ENCODE results near the gene CCBE1.
"Not testable (repeated sequence)": the region's sequence is repeated elsewhere in the genome, so short reads cannot be mapped to it uniquely, and the experiment has no call there.

Gene CCBE1

DNA sequence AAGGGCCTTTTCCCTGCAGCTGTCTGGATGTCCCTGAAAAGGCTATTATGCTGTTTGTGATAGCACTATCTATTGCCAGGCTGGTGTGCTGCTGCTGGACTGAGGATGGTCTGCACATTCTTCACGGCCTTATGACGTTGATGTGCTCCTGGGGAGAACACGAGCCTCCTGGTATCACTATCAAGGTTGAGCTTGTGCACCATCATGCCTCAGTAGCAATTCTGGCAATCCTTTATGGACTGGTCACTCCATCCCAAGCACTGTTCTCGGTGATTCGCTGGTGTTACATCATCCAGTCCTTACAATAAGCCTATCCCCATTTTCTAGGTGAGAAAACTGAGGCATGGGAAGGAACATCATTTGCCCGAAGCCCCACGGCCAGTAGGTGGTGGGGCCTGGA, 18.2 kb upstream of the CCBE1 start:
- DNase-seq (ENCODE audit: low spot score), result no peak

DNA sequence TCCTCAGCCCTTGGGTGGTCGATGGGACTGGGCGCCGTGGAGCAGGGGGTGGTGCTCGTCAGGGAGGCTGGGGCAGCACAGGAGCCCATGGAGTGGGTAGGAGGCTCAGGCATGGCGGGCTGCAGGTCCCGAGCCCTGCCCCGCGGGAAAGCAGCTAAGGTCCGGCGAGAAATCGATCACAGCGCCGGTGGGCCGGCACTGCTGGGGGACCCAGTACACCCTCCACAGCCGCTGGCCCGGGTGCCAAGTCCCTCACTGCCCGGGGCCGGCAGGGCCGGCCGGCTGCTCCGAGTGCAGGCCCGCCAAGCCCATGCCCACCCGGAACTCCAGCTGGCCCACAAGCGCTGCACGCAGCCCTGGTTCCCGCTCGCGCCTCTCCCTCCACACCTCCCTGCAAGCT, 16.9 kb upstream of the CCBE1 start:
- not testable (repeated sequence) for DNase-seq (ENCODE audit: low spot score)

DNA sequence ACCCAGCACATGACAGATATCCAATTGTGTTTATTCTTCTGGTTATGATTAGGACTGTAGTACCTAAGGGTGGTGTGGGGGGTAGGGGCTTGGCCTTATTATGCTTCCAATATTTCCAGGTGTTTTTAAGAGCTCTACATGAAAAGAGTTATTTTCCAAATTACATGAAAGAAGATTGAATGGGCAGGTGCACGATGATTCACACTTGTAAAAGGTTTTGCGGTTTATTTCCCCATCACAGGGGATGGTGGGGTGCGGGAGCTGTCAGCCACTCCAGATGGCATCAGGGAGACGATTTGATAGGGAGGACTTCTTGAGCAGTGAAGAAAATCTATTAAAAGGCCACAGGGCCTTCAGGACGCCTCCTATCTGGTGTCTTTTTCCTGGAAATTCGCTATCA, 15.1 kb upstream of the CCBE1 start:
- DNase-seq (ENCODE audit: low spot score), result peak; percentile 55

DNA sequence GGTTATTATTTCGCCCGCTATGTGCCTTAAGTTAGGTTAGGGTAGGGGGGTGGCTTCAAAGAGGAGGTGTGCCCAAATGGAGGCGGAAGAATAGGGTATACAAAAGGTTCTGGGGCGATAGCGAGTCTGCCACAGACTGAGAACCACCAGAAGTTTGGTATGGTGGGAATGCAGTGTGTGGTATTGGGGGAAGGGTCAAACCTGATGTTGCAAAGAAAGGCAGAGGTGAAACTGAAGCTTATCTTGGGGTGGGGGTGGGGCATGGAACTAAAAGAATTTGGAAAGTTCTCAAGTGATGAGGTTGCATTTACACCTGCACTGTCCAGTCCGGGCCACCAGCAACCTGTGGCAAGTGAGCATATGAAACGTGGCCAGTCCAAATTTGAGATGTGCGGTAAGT, 11.8 kb upstream of the CCBE1 start:
- DNase-seq (ENCODE audit: low spot score), result no peak

DNA sequence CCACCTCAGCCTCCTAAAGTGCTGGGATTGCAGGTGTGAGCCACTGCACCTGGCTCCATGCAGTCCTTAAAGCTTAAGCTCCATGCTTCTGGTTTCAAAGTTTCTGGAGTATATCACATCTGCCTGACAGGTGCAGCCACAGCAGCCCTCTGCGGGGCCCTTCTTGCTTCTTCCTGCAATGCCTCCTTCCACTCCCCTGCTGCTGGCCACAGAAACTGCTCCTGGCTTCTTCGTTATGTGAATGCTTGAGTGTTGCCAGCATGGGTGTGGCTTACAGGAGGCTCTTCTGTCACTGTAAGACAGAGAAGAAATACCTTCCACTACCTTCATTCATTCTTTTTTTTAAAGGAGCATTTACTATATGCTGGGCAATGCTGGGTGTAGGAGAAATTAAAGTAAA, 10.1 kb upstream of the CCBE1 start:
- DNase-seq (ENCODE audit: low spot score), result no peak

DNA sequence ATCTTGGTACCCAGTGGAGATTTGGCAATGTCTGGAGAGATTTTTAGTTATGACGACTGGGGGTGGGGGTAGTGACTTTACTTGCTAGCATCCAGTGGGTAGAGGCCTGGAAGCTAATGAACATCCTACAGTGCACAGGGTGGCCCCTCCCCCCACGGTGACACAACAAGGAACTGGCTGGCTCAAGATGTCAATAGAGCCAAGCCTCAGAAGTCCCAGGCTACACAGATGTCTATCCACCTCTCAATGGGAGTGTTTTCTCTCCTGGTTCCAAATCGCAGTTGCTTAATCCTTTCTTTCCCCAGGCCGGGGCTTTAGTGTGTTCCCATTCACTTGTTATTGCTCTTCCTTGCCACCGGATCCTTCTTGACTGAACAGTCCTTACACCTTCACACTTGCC, 9.3 kb upstream of the CCBE1 start:
- no peak for DNase-seq (ENCODE audit: low spot score)

DNA sequence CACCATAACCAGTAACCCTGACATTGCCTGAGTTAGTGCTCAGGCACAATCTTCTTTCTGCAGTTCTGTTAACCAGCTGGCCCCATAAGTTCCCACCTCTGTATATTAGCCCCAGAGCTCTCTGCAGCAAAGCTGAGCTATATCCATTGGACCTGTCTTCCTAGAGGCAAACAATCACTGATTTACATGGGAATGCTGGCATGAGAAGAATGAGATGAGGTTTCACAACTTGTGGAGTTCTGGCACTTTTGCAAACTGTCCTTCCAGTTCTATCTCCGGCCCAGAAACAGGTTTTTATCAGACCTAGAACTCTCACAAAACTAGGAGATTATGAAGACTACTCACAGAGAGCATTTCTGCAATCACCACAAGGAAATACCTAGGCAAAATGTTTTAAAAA, 7.9 kb upstream of the CCBE1 start:
- DNase-seq (ENCODE audit: low spot score), result no peak

DNA sequence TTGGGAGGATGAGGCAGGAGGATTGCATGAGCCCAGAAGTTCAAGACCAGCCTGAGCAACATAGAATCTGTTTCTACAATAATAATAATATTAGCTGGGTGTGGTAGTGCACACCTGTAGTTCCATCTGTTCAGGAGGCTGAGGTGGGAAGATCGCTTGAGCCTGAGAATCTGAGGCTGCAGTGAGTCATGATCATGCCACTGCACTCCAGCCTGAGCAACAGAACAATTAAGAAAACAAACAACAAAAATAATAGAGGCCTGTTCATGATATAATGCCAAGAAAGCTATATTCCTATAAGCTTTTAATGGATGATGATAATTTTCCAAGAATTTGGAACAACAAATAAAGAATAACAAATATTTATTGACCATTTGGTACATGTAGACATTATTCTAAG, 6.9 kb upstream of the CCBE1 start:
- DNase-seq (ENCODE audit: low spot score), result peak; percentile 23

DNA sequence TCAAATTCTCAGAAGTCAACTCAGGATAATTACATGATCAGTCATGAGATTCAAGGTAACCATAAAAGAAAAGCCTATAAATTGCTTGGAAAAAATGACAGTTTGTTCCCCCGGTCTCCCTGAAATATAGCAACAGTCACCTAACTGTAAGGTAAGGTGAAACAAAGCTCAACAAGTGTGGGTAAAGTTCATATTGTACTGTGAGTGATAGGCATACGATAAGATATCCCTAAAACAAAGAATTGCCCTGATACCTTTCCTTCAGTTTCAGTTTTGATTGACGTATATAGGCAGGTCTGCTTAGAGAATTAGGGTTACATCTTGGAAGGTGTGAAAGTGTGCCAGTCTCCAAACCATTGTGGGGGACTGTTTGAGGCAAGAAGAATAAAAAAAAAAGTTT, 4.0 kb upstream of the CCBE1 start:
- no peak for DNase-seq (ENCODE audit: low spot score)

DNA sequence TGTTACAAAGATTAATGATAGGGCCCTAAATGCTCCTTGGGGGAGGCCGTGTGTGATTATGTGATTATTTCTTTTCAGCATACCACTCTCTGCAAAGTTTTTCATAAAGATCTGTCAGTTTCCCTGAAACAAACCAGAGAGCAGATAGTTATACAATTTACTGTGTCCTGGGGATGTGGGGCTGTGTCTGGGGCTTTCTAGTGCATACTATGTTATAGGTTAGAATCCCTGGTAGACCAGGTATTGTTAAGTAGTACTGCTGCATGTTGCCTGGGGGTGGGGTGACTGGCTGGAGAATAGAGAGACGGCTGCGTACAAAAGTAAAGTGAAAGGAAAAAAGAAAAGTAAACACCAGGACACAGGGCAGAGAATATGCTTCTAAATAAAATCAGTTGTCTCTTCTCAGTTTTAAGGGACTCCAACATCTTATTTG, 3.3 kb upstream of the CCBE1 start:
- DNase-seq (ENCODE audit: low spot score), result no peak

DNA sequence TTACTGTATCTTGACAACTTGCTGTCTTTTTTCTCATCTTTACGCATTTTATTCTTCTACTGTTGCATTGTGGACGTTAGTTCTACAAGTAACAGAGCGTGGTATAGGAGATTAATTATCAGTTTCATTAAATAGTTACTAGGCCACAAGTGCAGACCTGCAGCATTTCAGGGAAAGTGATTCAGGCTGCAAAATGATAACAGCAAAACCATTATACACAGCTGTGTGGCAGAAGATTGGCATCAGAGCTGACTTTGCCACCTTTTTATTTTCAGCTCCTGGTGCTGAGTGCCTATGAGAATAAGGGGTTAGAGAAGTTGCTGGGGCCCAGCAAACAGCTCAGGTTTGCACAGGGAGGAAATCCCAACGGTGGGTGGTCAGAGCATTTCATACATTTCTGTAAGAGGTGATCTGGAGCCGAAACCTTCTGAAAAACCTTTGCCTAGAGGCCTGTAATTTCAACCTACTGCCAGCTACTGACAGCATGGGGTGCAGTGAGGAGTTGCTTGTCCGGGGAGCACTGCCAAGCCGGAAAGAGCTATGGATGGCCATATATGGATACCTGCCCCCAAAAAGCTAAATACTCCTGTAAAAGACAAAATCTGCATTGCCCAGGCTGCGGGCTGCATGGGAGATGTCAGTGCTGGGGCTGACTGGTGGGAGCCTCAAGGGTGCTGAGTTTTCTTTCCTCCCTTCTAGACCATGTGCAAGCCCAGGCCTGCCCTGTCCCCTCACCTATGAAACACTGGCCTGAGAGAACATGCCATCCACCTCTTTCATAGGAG, 2.7 kb upstream of the CCBE1 start:
- no peak for DNase-seq (ENCODE audit: low spot score)

DNA sequence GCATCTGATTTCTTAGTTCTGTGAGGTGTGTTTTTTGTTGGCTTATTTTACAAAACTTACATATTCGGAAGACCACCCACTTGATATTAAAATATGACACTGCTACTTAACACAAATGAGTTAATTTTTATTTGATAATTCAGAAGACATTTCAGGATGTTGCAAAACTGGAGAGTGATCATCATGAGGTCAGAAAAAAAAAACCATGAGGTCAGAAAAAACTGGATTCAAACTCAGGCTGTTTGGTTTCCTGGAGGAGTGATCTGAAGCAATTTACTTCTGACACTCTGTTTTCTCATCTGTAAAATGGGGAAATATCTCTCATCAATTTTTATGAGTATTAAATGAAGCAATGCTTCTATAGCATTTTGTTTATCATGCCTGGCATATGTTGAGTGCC, 1.8 kb upstream of the CCBE1 start:
- no peak for DNase-seq (ENCODE audit: low spot score)

DNA sequence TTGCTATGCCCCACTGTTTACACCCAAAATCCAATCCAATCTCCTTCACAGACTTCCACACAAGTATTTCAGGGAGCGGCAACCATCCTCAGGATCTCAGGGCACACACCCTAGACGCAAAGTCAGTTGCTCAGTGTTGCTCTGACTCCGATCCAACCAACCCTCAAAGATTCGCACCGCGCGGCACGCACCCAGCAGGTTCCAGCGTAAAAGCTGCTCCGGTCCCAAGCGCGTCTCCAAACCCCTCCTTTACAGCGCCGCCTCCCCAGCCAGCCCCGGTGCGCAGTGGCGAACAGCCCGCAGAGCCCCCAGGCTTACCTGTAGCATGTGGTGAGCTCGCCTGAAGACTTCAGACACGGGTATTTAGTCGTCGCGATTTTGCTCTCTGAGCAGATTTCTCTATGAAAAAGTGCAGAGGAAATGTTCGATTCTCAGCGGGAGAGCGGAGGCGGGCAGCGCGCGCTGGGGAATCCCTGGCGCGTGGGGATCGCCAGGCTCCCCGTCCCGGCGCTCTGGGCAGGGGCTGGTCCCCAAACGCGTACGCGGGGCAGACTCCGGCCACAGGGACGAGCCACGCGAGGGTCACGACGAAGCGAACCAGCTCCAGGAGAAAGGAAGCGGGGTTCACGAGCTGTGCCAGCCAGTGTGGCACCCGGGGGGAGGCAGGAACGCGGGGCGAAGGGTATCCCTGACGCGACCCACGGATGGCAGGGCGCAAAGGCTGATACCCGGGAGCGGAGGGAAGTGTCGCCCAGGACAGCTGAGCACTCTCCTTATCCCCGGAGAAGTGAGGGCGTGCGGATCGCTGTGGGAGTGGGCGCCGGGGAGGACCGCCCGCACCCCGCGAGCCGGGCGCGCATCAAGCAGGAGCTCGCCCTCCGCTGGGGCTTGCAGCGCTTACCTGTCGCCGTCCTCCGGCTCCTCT, 650 bp downstream of the CCBE1 start:
- no peak for DNase-seq (ENCODE audit: low spot score)

DNA sequence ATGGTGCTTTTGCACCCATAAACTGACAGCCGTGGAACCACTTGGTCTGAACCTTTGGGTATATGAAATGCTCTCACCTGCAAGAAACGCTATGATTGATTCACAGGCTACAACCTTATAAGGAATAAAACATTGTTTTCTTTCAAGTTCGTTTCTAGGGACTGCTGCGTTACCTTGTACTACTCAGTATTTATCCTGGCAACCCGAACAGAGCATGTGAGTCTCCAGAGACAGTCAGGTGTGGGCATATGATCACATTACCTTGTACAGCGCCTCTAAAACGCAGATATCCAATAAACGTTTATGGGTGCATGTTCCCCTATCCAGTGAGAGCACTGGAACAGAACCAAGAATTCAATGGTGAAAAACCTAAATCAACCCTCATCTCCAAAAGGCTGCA, 1.7 kb downstream of the CCBE1 start:
- DNase-seq (ENCODE audit: low spot score), result no peak

DNA sequence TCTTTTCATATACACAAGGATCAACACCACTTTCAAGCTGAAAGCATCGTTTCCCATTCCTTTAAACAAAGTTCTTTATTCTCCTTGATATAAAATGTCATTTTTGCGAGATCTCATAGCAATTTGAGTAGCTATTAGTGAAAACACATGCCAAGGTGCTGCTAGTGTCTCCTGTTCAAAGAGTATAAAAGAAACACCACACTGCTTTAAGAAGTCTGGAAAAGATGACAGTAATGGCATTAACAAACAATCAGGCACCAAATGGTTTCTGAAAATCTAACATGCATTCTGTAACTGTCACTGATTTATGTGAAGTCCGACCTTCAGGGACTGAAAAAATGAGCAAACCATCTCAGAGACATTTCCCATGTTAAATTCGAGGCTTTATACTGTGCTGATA, 2.4 kb downstream of the CCBE1 start:
- DNase-seq (ENCODE audit: low spot score), result no peak

DNA sequence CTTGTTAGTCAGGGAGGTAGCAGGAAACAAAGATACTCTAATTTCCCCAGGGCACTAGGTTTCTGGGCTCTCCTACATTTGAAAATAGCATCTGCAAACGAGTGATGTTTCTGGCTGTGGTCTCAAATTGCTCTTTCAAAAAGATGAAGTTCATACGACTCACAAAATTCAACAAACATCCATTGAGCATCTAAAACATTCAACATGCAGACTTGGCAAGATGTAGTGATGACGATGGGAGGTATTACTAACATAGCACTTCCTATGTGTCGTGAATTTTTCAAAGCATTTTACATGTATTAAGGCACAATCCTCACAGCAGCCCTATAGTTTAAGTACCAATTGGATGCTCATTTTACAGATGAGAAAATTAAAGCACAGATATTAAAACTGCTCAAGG, 5.2 kb downstream of the CCBE1 start:
- DNase-seq (ENCODE audit: low spot score), result no peak

DNA sequence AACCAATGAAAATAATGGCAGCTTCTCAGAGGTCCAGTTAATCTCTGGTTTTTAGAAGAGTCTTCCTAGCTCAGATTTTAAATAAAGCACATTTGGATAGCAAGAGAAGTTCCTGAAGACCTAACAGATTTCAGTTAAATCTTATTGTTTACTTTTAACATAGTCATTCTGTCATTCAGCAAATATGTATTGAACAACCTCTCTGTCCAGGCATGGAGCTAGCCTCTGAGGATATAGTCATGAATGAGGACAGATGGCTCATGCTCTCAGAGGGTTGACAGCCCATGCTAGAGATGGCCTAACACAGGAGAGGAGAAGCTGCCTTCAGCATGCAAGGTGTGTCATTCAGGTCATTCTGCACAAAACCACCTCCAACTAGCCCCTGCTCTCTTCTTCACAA, 6.2 kb downstream of the CCBE1 start:
- DNase-seq (ENCODE audit: low spot score), result no peak

DNA sequence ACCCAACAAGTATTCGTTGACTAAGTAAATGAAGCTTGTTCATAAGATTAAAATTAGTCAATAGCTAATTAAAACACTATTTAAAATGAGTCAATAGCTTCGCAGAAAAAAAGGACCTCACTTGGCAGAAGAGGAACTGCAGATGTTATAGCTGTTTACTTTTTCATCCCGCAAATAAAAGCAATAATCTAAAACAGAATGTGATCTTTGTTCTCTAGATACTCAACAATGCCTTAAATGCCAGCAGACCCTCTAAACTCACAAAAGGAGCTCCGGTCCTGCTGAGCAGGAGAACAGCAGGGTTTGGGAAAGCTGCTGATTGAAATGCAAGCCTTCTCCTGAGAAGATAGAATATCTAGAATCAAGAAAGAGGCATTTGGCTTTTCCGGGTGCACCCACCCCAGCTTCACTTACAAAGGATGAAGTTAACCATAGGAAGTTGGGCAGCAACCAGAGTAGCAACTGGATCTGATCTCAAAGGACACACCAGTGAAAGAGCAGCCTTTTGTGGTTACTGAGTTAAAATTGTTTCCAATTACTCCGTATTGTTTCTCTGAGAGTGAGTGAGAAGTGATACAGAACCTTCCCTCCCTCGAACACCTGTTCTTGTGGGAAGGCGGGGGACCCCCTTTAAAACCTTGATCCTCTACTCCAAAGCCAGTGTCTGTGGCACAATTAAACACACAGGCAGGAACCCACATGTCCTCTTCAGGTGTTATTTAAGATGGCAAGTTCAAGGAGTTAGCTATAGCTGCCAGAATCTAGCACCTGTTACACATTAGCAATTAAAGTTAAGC, 6.8 kb downstream of the CCBE1 start:
- DNase-seq (ENCODE audit: low spot score), result no peak

DNA sequence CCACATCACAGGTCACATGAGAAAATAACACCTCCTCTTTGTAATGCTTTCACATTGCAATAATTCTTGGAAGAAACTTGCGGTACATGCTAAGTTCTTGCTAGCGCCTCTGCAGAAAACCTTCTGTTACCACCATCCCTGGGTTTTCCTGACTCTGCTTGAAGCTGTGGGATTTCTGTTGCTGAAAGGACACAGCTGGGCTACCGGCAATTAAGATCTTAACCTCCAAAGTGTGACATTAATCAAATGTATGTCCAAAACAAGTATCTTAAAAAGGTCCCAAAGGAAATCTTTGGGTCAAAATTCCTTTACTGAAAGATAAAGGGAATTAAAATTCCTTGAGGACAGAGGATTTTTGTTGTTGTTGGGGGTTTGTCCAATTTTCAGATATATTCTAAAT, 7.5 kb downstream of the CCBE1 start:
- no peak for DNase-seq (ENCODE audit: low spot score)

DNA sequence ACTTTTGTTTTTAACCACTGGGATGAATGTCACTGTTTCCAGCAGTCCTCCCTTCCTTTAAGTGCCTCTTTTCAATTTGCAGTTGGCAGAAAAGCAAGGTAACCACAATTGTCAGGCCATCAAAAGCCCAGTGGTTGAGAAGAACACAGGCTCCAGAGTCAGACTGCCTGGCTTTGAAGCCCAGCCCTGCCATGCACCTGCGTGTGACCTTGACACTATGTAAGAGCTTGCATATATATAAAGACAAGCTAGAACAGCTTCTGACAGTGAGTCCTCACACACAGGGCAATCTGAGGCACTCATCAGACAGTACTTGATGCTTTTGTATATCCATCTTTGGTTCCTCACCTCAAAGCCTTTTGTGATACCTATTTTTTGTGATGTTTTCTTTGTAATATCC, 11.0 kb downstream of the CCBE1 start:
- DNase-seq (ENCODE audit: low spot score), result peak; percentile 23

DNA sequence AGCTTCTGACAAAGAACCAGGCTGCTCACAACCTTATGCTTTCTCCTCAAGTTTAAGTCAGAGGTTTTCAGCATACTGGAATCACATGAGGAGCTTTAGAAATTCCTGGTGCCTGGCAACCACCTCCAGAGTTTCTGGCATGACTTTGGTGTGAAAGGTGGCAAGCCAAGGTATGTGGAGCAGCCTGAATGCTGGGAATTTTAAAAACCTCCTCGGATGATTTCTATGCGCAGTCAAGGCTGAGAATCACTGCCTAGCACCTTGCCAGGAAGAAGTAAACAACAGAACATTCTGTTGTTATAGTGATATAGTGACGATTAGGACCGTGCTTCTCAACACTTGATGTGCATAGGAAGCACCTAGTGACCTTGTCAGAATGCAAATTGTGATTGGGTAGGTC, 11.7 kb downstream of the CCBE1 start:
- no peak for DNase-seq (ENCODE audit: low spot score)

DNA sequence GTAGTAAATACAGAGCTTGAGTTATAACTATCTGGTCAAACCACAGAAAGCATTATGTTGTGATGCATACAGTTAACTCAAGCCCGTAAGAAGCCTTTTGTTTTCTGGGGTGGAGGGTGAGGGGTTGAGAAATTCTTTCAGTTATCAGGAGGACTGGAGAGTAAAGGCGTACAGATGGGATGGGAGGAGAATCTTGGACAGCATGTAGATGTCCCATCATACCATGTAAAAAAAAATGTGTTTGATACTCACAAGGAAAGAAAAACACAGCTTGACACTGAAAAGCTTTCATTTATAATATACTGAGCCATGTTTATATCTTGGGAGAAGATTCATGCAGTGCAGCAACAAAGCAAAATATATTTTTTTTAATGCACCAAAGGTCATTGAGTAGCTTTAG, 12.4 kb downstream of the CCBE1 start:
- no peak for DNase-seq (ENCODE audit: low spot score)

Data from SW480 (cell line).